ENCODE results near the gene ALK.

Gene ALK

DNA sequence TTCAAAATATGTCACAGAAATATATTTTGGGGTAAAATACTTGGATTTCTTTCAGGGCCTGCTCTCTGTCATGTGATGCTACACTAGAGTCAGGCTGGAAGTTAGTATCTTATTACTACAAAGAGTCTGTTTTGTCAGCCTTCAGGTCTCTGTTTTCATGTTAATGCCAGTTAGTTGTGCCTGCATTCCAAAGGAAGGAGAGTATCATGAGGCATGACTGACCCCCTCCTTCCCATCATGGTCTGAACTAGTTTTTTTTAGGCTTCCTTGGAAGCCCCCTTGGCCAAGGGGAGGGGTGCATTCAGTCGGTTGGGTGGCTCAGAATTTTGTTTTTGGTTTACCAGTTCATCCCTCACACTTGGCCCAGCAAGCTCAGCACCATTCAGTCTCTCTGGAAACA, 318.0 kb downstream of the ALK start:
- DNase-seq, result no peak

DNA sequence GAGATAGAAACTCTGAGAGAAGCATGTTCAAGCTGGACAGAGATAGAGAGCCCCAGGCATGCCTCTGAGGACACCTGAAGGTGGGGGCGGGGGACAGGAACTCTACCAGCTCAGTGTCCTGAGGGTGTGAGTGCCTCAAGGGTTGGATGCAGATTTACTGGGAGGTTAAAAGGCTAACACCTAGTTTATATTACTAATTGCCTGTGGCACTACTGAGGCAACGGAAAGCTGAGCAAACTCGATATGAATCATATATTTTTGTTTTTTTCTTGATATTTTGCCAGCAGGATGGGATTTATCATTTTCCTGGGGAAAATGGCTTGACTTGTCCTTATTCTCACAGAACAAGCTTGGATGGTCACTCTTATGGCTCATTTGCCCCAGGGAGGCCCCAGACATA, 319.5 kb downstream of the ALK start:
- no peak for DNase-seq

DNA sequence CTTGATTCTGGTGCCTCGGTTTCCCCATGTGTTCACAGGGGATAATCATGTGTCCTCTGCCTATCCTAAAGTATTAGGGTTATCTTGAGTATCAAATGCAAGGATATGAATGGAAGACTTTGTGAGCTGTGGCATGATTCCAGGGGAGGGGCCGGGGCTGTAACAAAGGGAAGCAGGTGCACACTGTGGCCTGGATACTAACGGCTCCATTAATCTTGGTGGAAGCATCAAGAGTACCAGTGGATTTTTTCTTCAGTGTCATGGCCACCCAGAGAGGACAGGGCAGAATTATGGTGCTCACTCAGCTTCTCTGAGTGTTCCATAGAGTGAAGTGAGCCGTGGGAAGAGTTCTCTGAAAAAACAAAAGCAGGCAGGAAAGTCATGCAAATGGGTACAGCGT, 320.1 kb downstream of the ALK start:
- no peak for DNase-seq

DNA sequence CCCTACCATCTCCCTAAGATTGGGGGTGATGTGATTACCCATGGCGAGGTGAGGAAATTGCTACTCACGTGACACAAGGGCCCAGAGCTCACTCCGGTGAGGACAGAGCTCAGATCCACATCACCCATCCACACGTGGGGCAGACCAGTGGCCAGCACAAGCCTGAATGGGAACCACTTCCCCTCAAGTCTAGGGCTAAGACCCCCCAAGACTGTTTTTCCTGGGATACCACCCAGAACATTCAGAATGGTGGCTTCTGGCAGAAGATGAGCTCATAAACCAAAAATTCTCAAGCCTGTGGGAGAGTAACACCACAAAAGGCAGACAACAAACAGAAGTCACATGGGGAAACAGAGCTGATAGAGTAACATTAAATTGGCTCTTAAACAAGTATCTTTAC, 321.4 kb downstream of the ALK start:
- DNase-seq, result no peak

DNA sequence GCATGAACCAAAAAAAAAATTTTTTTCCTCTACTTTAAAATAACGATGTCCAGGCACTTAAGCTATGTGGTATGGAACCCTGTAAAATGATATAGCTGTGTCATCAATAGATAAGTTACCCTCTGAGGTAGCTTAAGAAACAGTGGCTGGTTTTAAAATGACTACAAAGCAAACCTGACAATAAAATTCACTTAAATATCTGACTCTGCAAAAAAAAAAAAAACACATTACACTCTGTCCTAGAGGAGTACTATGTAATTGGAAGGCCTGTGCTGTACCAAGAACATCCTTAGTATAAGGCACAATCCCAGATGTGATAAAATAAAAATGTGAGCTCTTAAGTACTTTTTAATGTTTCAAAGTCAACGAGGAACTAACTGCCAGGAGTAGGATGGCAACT, 322.4 kb downstream of the ALK start:
- DNase-seq, result no peak

DNA sequence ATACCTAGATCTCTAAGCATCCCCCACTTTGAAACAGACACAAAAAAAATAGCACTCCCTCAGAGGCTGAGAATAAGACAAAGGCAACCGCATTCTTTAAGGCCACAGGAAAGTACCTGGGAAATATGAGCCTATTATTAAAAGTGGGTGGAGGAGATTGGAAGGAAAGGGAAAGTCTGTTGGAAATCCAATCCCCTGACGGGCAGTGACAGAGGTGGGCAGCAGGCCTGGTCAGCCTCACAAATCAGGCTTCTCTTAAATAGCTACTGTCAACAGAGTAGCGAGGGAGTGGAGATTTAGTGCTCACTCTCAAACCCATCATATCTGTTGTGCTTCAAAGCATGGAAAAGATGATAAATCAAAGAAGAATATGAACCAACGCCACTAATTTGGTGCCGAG, 324.4 kb downstream of the ALK start:
- no peak for DNase-seq

DNA sequence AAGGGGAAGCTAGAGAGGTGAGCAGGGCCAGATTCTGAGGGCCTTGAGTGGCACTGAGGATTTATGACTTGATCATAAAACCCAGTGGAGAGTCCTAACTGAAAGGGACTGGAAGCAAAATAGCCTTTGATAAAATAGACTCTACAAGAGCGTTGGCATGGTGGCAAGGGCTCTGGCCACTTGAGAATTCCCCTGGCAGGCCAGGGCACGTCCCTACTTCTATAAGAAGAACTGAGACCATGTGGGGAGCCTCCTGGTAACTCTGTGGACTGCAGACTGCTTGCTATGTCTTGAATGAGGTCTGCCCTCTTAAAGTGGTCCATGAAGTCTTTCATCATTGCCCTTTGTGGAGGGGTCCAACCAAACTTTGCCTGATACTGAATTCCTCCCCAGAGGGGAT, 324.8 kb downstream of the ALK start:
- no peak for DNase-seq

DNA sequence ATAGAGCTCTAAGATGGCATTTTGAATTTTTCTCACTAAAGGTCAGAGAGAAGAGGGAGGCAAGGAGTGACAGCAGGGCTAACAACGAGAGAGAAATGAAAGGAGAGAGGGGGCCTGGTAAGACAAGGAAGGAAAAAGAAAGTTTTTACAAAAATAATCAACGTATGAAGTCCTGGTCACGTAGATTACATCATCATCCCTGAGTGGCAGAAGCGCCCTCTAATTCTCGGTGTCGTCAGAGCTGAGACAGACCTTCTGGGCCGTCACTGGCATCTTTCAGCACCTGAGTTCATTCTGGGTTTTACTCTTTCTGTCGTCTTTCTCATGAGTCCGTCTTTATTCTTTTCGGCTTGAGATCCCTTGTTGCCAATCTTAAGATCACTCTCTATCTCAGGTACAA, 329.8 kb downstream of the ALK start:
- no peak for DNase-seq

DNA sequence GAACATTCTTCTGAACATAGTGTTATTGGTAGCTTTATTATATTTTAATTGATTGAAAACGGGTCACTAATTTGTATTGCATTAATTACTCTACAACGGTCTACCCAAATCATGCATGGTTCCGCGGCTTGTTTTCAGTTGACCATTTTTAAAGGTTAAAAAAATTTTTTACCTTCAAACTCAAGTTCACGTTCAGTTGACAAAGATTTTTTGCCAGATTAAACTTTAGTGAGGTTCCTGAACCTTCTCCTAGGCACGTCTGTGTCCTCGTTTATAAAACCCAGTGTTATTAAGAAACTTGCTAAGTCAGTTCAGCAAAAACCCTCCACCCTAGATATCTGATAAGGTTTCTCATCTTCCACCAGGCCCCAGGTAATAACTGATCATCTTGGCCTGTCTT, 331.2 kb downstream of the ALK start:
- DNase-seq, result no peak

DNA sequence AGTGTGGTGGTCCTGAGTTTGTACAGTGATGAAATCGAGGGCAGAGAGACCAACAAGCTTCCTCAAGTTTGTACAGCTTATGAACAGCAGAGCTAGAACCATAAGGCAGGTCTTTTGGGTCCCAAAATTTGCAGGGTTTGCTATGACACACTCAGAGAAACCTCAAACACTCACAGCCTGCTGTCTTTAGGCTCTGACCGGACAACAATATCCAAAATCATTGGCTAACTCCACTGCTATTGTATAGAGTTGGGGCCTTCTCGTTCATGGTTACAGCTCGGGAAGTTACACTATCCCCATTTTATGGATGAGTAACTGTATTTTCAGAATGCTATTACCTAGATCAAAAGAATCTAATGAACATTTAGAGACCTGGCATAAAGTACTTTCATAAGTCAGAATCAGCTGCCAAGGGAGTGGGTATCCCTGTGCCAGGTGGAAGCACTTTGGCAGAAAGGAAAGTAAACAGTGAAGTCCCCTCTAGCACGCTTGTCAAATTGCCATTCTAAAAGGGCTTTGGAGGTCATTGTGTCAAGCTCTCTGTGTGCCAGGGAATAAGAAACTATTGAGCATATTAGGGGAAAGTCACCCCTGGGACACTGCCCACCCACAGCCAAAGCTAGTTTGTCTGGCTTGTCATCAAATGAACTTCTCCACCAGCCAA, 331.8 kb downstream of the ALK start:
- DNase-seq, result peak; percentile 27

DNA sequence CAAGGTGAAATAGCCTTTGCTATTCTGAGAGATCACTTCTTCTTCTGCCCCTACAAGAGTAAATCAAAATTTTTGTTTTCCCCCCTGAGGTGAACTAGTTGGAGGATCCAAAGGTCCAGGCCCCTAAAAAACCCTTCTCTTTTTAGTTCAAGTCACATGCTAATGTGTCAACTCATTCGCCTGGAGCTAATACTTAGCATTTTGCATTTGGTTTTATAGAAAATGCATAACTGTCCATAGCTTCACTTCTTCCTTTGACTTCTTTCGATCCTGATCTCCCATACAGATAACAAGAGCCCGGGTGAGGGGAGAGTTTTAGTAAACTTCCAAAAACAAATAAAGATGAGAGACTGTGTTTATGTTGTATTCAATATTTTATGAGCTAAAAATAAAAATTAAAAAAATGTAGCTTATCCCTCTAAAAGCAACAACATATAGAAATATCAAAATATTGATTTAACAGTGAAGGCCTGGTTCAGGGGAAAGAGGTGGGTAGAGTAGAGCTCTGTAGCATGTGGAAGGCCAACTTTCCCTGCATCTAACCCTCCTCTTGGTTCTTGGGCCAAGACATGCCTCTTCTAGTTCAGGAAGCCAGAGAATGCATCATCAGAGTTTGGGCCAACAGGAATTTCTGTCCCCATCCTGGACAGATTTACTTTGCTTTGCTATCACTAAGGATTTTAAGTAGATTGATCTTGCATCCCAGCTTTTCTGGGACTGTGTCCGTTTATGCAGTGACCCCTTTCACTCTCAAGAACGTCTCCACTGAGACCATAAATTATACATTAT, 333.8 kb downstream of the ALK start:
- DNase-seq, result no peak

DNA sequence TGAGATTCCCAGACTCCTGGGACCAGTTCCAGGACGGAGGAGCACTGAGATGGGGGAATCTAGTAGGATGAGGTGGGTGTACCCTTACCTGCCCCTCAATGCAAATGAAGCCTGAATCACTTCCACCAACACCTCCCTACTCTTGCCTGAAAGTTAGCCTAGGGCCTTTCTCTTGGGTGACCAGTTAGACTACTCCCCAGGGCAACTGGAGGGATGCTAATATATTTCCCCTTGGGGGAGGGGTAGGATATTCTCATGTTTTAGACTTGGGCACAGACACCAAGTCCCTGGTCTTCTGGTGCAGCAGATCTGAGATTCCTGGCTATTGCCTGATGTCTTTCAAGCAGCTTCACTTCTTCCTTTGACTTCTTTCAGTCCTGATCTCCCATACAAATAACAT, 334.5 kb downstream of the ALK start:
- DNase-seq, result no peak

DNA sequence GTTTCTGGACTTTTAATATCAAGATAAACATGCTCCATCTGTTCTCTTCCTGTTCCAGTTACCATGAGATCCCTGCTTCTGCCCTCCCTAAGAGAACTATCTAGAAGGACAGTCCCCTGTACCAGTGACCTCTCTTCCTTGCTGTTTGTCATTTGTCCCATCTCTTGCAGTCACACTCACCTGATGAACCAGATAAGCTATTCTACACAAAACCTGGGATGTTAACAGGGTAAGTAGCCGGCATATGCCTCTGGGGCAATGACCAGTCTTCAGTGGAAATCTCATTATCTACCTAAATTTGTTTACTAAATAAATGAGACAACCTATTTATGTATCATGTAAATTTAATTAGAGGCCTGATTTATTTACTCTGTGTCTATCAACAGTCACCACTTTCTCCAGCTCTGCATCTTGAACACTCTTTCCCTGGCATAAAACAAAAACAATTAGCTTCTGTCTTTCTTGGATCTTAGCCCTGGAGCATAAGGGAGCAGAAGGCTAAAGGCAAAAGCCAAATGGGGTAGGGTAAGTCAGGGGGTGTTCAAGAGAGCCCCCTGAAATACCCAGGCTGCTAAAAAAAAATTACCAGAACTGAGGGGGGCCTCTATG, 337.7 kb downstream of the ALK start:
- DNase-seq, result no peak

DNA sequence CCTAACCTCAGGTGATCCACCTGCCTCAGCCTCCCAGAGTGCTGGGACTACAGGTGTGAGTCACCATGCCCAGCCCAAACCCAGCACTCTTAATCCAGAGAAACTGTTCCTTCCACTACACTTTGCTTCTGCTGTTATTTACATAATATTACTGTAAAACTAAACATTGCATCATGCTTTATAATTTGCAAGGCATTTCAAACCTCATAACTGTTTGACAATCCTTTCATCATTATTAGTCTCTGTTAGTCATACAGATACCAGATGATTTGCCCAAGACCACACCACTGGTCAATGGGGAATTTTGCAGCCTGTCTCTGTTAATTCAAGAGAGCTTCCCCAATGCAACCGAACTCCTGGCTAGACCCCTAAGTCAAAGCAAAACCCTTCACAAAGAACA, 338.3 kb downstream of the ALK start:
- no peak for DNase-seq

DNA sequence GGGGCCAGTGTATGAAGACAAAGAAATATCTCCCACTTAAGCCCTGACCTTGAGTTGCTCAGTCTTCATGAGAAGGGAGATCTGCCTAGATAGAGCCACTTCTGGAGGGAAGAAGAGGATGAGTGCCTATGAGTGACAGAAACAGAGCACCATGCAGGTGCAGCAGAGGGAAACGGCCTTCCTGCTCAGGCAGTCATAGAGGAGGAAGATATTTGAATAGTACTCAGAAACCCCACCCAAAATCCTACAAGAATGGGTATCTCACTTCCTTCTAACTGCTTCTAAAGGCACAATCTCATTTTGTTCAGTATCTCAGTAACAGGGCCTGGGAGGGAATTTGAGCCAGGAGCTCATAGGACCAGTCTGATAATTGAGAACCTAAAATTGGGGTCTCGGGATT, 339.3 kb downstream of the ALK start:
- no peak for DNase-seq

DNA sequence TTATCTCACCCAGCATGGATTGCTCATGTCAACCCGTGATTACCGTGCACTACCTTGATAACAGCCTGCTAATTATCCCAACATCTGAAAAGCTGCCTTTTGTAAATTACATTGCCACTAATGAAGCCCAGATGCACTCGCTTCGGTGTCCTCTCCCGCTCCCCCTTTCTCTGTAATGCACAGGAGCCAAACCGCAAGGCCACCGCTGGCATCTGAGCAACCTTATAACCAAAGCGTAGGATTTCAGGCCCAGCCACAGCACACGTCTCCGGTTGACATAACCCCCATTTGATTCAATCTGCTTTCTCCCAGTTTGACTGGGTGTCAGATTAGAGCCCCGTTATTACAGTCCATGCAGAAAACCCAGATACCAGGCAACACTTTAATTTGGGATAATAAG, 341.2 kb downstream of the ALK start:
- DNase-seq, result no peak

DNA sequence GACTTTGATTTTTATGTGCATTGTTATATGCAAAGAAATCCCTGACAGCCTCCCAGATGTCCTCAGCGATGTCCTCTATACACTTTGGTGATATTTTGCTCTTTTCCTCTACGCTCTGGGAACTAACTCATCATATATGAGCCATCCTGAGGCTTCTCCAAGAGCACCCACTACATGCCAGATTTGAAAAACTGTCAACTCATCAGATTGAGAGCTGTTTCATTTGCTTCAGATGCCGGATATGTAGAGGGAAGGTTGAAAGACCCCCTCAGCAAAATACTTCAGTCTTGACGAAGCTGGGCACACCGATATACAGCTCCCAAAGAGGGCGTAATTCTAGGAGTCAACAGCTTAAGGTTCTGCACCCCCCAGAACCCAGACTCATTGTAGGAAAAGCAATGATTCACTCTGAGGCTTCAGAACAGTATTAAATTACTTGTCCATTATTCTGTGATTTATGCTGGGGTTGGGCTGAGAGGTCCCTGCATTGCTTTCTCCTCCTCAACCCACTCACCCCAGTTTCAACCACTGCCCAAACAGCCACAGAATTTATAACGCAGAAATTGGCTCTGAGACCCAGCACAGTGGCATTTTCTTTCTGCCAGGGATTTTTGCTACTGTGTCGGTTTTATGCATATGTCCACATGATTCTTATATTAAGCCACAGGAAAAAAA, 341.8 kb downstream of the ALK start:
- DNase-seq, result no peak

DNA sequence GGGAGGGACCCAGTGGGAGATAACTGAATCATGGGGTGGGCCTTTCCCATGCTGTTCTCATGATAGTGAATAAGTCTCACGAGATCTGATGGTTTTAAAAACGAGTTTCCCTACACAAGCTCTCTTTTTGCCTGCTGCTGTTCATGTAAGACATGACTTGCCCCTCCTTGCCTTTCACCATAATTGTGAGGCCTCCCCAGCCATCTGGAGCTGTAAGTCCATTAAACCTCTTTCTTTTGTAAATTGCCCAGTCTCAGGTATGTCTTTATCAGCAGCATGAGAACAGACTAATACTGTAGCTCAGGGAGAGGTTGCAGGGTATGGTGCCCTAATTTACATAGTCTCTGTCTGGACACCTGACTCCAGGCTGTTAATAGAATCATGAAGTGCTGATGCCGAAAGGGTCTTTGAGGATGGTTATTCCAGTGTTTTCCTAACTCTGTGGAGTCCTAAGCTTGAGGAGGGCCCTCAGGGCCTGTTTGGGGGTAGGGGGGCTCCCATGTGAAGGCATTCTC, 343.2 kb downstream of the ALK start:
- no peak for DNase-seq

DNA sequence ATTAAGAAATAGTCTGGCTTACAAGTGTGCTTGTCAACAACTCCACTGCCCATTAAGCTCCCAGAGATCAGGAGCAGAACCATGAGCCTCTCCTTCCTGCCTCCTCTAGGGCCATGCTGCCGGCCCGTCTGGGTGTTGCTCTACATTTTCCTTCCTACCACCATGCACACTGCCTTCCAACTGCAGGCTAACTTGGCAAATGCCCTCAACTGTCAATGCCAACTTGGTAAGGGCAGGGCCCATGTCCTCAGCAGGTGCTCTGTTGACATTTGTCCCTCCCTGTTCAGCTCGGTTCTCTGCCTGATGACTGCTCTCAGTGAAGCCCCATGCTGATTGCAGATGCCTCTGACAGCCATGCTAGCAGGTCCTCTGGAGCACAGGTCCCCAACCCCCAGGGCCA, 345.2 kb downstream of the ALK start:
- no peak for DNase-seq

DNA sequence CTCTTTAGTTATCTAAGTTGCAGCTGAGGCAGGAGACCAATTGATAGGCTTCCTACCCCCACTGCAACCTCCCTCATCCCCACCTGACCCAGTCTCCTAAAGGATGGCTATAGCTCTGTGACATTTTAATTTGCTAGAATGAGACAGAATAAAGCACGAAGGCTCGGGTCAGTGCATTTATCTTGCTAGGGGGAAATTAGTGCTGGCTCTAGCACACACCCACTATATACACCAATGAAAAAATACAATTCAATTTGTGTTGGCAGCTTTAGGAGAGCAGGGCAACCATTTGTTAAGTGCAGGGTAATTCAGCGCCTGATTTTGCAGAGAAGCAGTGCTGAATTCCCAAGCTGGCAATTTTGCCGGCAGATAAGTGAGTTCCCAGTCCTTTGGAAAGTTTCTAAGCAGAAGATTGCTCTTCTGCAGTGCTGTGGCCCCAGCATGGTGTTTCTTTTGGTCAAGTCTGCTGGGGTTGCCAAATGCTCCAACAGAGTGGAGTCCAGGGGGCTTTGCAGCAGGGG, 346.0 kb downstream of the ALK start:
- no peak for DNase-seq

DNA sequence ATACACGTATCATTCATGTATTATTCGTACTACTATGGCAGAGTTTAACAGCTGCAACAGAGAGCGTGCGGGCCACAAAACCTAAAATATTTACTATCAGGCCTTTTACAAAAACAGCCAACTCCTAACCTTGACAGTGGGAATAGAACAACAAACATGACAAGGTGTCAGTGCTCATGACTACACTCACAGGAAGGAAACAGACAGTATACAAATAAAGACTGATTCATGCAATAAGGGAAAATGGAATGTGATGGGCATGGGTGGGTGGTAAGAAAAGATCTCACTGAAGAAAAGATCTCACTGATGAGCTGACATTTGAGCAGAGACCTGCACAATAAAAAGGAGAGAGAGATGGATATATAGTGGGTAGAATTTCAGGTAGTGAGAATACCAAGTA, 347.8 kb downstream of the ALK start:
- DNase-seq, result no peak

DNA sequence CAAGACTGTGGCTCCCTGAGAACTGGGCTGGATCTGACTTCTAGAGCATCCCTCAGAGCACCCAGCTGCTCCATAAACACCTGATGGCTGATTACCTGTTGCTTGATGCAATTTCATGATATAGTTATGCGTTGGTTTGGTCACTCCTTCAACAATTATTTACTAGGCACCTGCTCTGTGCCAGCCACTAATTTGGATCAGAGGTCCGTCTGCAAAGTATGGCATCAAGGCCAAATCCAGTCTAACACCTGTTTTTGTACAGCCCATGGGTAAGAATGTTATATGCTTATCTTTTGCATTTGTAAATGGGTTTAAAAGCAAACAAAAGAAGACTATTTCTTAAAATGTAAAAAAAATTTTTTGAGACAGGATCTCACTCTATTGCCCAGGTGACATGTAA, 348.2 kb downstream of the ALK start:
- no peak for DNase-seq

DNA sequence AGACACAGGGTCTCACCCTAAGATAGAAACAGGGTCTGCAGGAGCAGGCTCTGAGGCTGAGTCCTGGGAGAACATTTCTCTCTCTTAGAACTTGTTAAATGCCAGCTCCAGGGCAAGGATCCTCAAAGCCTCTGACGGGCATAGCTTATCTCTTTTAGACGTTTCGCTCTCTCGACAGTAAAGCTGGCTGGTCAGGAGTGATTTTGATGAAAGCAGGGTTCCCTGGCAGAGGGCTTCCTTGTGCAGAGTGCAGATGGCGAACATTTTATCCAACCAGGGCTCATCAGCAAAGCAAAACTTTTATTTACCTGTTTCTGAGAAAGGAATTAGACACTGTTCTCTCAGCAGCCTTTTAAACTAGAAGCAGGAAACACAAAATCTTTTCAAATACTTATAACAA, 350.8 kb downstream of the ALK start:
- DNase-seq, result no peak

Data from NCI-H1092 (cell line).